GM12878 (cell line): ENCODE data around the gene NDOR1. TPM values are rescaled to one million over a fixed set of nuclear protein-coding genes. Genes with fewer than 3 reads are reported as not detected.

ENCODE experiments used
- ATAC-seq: fragments of 200-7000 bp; cut with Tn5 transposase; 3 replicates; pipeline ENCODE4 v1.9.1; 2020; ENCODE audit warnings: mild to moderate bottlenecking, moderate library complexity
- BruUV-seq: library from RNA; stranded (reverse); fragments of 400-500 nt; replicated peaks from 2 replicates; lab custom pipeline; 2021; lab: Mats Ljungman, UMichigan
- CTCF ChIA-PET: fragments of 300-600 bp; sonication (Branson Sonifier 250); formaldehyde crosslinking; extraction: SDS; loops from one replicate; lab custom pipeline; 2021; ENCODE audit warnings: inconsistent platforms; lab: Yijun Ruan, JAX
- POLR2A ChIA-PET: fragments of 350-600 bp; formaldehyde crosslinking; extraction: SDS; loops from one replicate; lab custom pipeline; 2021; ENCODE audit warnings: inconsistent platforms; lab: Charles Lee
- RAD21 ChIA-PET: fragments of 300-600 bp; sonication (Branson Sonifier 250); formaldehyde crosslinking; loops from one replicate; lab custom pipeline; 2023; ENCODE audit warnings: antibody characterized with exemption; ENCODE audit not compliant: unreplicated experiment; lab: Charles Lee
- SMC1A ChIA-PET: fragments of 300-600 bp; sonication (Branson Sonifier 250); formaldehyde crosslinking; loops from one replicate; lab custom pipeline; 2023; ENCODE audit not compliant: unreplicated experiment, uncharacterized antibody; lab: Charles Lee
- DNase-seq: peaks from one replicate; pipeline ENCODE4 v3.0.0-alpha.2; 2011; ENCODE audit warnings: low read depth, low spot score
- FAIRE-seq: peaks from 3 replicates; lab custom pipeline; 2011; peaks lifted over from hg19 to GRCh38; lab: Jason Lieb, UNC
- H2AFZ ChIP-seq: 2 replicates; pipeline ENCODE4 v1.6.0; 2011; ENCODE audit warnings: low read depth, low read length, control low read depth; ENCODE audit not compliant: control insufficient read depth
- H3K27ac ChIP-seq: 2 replicates; pipeline ENCODE4 v1.5.1; 2011; ENCODE audit warnings: control low read depth; ENCODE audit not compliant: control insufficient read depth, insufficient read depth
- H3K27me3 ChIP-seq, 2 experiments: replicated peaks in 1 of 2; 2 replicates each; pipeline versions ENCODE4 v1.6.0 to v1.6.1; 2011; ENCODE audit warnings: low read length in 1 of 2; ENCODE audit not compliant: control insufficient read depth in 2 of 2, insufficient read depth in 2 of 2
- H3K36me3 ChIP-seq, 2 experiments: 2 replicates each; pipeline ENCODE4 v1.5.1; 2011; ENCODE audit warnings: low read length in 1 of 2; ENCODE audit not compliant: control insufficient read depth in 2 of 2, insufficient read depth in 2 of 2
- H3K4me1 ChIP-seq: 2 replicates; pipeline ENCODE4 v1.6.1; 2011; ENCODE audit warnings: mild to moderate bottlenecking, low read length, moderate library complexity, mixed read lengths; ENCODE audit not compliant: control insufficient read depth, insufficient read depth
- H3K4me2 ChIP-seq: 2 replicates; pipeline ENCODE4 v1.6.0; 2011; ENCODE audit warnings: control low read depth; ENCODE audit not compliant: control insufficient read depth, insufficient read depth
- H3K4me3 ChIP-seq: fragments of 200-600 bp; sonication (generic); 2 replicates; pipeline ENCODE4 v1.5.1; 2016
- H3K79me2 ChIP-seq: 2 replicates; pipeline ENCODE4 v1.6.0; 2011; ENCODE audit warnings: low read length; ENCODE audit not compliant: control insufficient read depth, insufficient read depth
- H3K9ac ChIP-seq: 2 replicates; pipeline ENCODE4 v1.8.0; 2011; ENCODE audit warnings: low read length, control low read depth, mixed read lengths; ENCODE audit not compliant: control insufficient read depth, insufficient read depth
- H3K9me3 ChIP-seq: replicated peaks from 3 replicates; pipeline ENCODE4 v1.5.1; 2011; ENCODE audit warnings: mild to moderate bottlenecking, low read length; ENCODE audit not compliant: control insufficient read depth, insufficient read depth
- H4K20me1 ChIP-seq: 2 replicates; pipeline ENCODE4 v1.6.0; 2011; ENCODE audit not compliant: control insufficient read depth, insufficient read depth
- CEBPB ChIP-seq, 2 experiments: fragments of 150-350 bp in 1 of 2; IDR thresholded peaks; 2 replicates each; pipeline ENCODE4 v1.6.1; 2012 to 2014; ENCODE audit warnings: low read depth in 2 of 2, low read length in 2 of 2, borderline replicate concordance in 1 of 2, inconsistent platforms in 1 of 2
- CHD4 ChIP-seq: fragments of 200-600 bp; sonication (generic); IDR thresholded peaks from 2 replicates; pipeline ENCODE4 v1.6.1; 2016; ENCODE audit warnings: mild to moderate bottlenecking
- ZBTB33 ChIP-seq: fragments of 450-650 bp; IDR thresholded peaks from 2 replicates; pipeline ENCODE4 v1.6.1; 2017; ENCODE audit warnings: mild to moderate bottlenecking
- WGBS: methylation state at CpG from one replicate; pipeline ENCODE4 v1.1.6; 2016; ENCODE audit warnings: low lambda C conversion rate; ENCODE audit not compliant: insufficient replicate concordance, insufficient coverage; ENCODE audit errors: missing lambda C conversion rate; 5-methylcytosine and 5-hydroxymethylcytosine counted together
- in situ Hi-C: fragments of 300-500 bp; cut with MboI; formaldehyde crosslinking; loops from 9 replicates; pipeline ENCODE4 v1.14.3; 2018; ENCODE audit warnings: mixed read lengths
- intact Hi-C: fragments of 100-400 bp; cut with micrococcal nuclease; formaldehyde crosslinking; loops from one replicate; pipeline ENCODE4 v1.14.2; 2022; ENCODE audit not compliant: unreplicated experiment
- polyA plus RNA-seq, 11 experiments: library from polyadenylated mRNA; depleted of rRNA in 4 of 11; unstranded in 6 of 11; stranded (reverse) in 5 of 11; fragments of >200 nt; fragmentation: Nextera tagmentation in 4 of 11; fragmentation: Illumina TruSeq in 1 of 11; extraction: Ambion mirVana in 4 of 11; extraction: Trizol in 1 of 11; gene quantifications; 1 replicate in 1 of 11; 2 replicates in 10 of 11; pipeline versions ENCODE4 v1.2.1 to v1.2.3, GENCODE V29; 2011 to 2016; ENCODE audit warnings: inconsistent platforms in 2 of 11, missing spikeins in 2 of 11, low read depth in 1 of 11
- total RNA-seq, 4 experiments: library from RNA; depleted of rRNA in 3 of 4; stranded (reverse); fragments of >200 nt in 3 of 4; fragmentation: Illumina TruSeq in 1 of 4; extraction: Trizol in 1 of 4; gene quantifications; 2 replicates each; pipeline versions ENCODE4 v1.2.1 to v1.2.3, GENCODE V29; 2013 to 2021

Gene NDOR1
- total and polyA plus RNA-seq, 10 of the 15 experiments (the other 5 are each of a cell fraction or from before 2014, with no cell fraction given) = 0.04 to 32.9 (median 11.1) TPM

- Histone ChIP-seq H2AFZ (no peak overlapping the region), H3K27ac (no peak overlapping the region), H3K27me3 (no peaks in the 10 kb centered on the region), H4K20me1 (no peaks in the 10 kb centered on the region), H3K36me3 (peaks cover 2 to 8% of the 10 kb centered on the region in 2 experiments; a peak in 3 of 4 replicates), H3K4me3 (peak overlapping the region; percentile 93; the same call in 1 of the 2 replicates), H3K4me1 (peaks cover 14% of the 10 kb centered on the region)
- in situ Hi-C loops (no loop called here), intact Hi-C loops (no loop called here)
- FAIRE-seq (no peak), DNase-seq (no peak)
- CTCF ChIA-PET = interaction anchor here (0.9 to 1.6 kb wide), 4 partner anchors 8 to 30 kb away, joined by 3 to 5 read pairs (median 4); no protein-coding TSS in a partner anchor
- TF ChIP-seq CHD4 (no peak), ZBTB33 (0 out of 2 replicates have a peak, but pooled peaks have one; percentile 17), CEBPB (IDR thresholded peaks at IDR 0.05; ENCODE audit: borderline replicate concordance in 1 of 2, low read depth in 2 of 2, low read length in 2 of 2) (no peak)
- TF ChIP-seq, all 136 proteins: peak for 1
- ChIA-PET SMC1A (interaction anchor here (0.6 to 1.6 kb wide), 2 partner anchors 16 to 20 kb away, joined by 3 to 5 read pairs; no protein-coding TSS in a partner anchor), RAD21 (interaction anchor here (1.1 to 1.8 kb wide), 3 partner anchors 16 to 20 kb away, joined by 4 to 8 read pairs (median 4); partner anchors contain the start of genes TOR4A and TUBB4B), POLR2A (interaction anchor here (1.0 to 6.2 kb wide), 6 partner anchors 10 to 98 kb away, joined by 3 to 112 read pairs (median 4); partner anchors contain the start of gene TUBB4B)
- H3K9me3 ChIP-seq = no peaks in the 10 kb centered on the region
- peak overlapping the region; percentile 81 for H3K4me2 ChIP-seq
- H3K79me2 ChIP-seq = peaks cover 18% of the 10 kb centered on the region
- no TSS peak for BruUV-seq
- no peak overlapping the region for H3K9ac ChIP-seq
- WGBS = 96% methylated on average over 15 of the region's 15 CpGs
- ATAC-seq = no peak
These were observed 51.4 kb downstream of the NDOR1 start for GRCh38 chr9:137256856-137257255.
